Neural cell (in vitro differentiated cells): ENCODE data around the gene SGSM1. TPM values are rescaled to one million over a fixed set of nuclear protein-coding genes. Genes with fewer than 3 reads are reported as not detected.

Experiments used
- H2AFZ ChIP-seq: fragments of 200-600, 300-800 bp; sonication (generic), shearing (Covaris generic); 2 replicates; pipeline ENCODE4 v1.6.0; 2014; ENCODE audit warnings: low read depth, mild to moderate bottlenecking, antibody characterized with exemption, low read length, moderate library complexity
- H3F3A ChIP-seq: fragments of 200-600 bp; shearing (Covaris generic); 2 replicates; pipeline ENCODE4 v1.6.1; 2016; ENCODE audit warnings: mild to moderate bottlenecking, moderate library complexity, mixed read lengths, antibody characterized with exemption, low read length; ENCODE audit not compliant: insufficient read depth, poor library complexity, severe bottlenecking
- H3K27ac ChIP-seq: fragments of 200-600, 300-800 bp; sonication (generic), shearing (Covaris generic); 2 replicates; pipeline ENCODE4 v1.5.1; 2014; ENCODE audit warnings: mild to moderate bottlenecking, low read length, moderate library complexity
- H3K27me3 ChIP-seq: fragments of 300-800, 200-600 bp; sonication (generic), shearing (Covaris generic); 2 replicates; pipeline ENCODE4 v1.6.0; 2014; ENCODE audit warnings: mild to moderate bottlenecking, low read depth, low read length, moderate library complexity; ENCODE audit not compliant: insufficient read depth
- H3K36me3 ChIP-seq: fragments of 300-800, 200-600 bp; sonication (generic), shearing (Covaris generic); 2 replicates; pipeline ENCODE4 v1.5.1; 2014; ENCODE audit warnings: mild to moderate bottlenecking, antibody characterized with exemption, low read length, moderate library complexity; ENCODE audit not compliant: insufficient read depth
- H3K4me2 ChIP-seq: fragments of 300-800, 200-600 bp; sonication (generic), shearing (Covaris generic); 2 replicates; pipeline ENCODE4 v1.6.0; 2014; ENCODE audit warnings: mild to moderate bottlenecking, low read length
- H3K4me3 ChIP-seq: fragments of 300-800, 200-600 bp; sonication (generic), shearing (Covaris generic); 2 replicates; pipeline ENCODE4 v1.5.1; 2014; ENCODE audit warnings: mild to moderate bottlenecking, low read length, moderate library complexity
- H3K79me2 ChIP-seq: fragments of 200-600 bp; shearing (Covaris generic); replicated peaks from 2 replicates; pipeline ENCODE4 v1.6.0; 2014; ENCODE audit warnings: mild to moderate bottlenecking, low read length, moderate library complexity; ENCODE audit not compliant: insufficient read depth
- H3K9ac ChIP-seq: fragments of 300-800, 200-600 bp; sonication (generic), shearing (Covaris generic); 2 replicates; pipeline ENCODE4 v1.6.1; 2016; ENCODE audit warnings: mild to moderate bottlenecking, low read length, mixed read lengths
- H3K9me2 ChIP-seq: fragments of 200-600 bp; shearing (Covaris generic); 2 replicates; pipeline ENCODE4 v1.6.1; 2016; ENCODE audit warnings: mild to moderate bottlenecking, low read length, mixed read lengths; ENCODE audit not compliant: insufficient read depth
- H3K9me3 ChIP-seq: fragments of 200-600, 300-800 bp; sonication (generic), shearing (Covaris generic); 2 replicates; pipeline ENCODE4 v1.6.1; 2016; ENCODE audit warnings: mild to moderate bottlenecking, mixed run types, low read length, moderate library complexity, mixed read lengths
- H4K20me1 ChIP-seq: fragments of 200-600 bp; shearing (Covaris generic); 2 replicates; pipeline ENCODE4 v1.6.1; 2016; ENCODE audit warnings: mild to moderate bottlenecking, mixed run types; ENCODE audit not compliant: insufficient read depth
- CTCF ChIP-seq: fragments of 450-650 bp; IDR thresholded peaks from 2 replicates; pipeline ENCODE4 v1.5.1; 2014; ENCODE audit warnings: antibody characterized with exemption, mild to moderate bottlenecking, moderate library complexity; ENCODE audit not compliant: poor library complexity, severe bottlenecking
- EP300 ChIP-seq: fragments of 450-650 bp; conservative IDR thresholded peaks from 2 replicates; pipeline ENCODE4 v1.6.1; 2014; ENCODE audit warnings: antibody characterized with exemption, mild to moderate bottlenecking, moderate library complexity; ENCODE audit not compliant: poor library complexity, severe bottlenecking
- EZH2 ChIP-seq: fragments of 200-600, 300-800 bp; shearing (Covaris generic), sonication (generic); IDR thresholded peaks from 2 replicates; pipeline ENCODE4 v1.6.1; 2014; ENCODE audit warnings: antibody characterized with exemption, low read length, borderline replicate concordance, mild to moderate bottlenecking; ENCODE audit not compliant: insufficient read depth, poor library complexity, severe bottlenecking
- MXI1 ChIP-seq: fragments of 450-650 bp; conservative IDR thresholded peaks from 2 replicates; pipeline ENCODE4 v1.6.1; 2014; ENCODE audit warnings: antibody characterized with exemption, mild to moderate bottlenecking; ENCODE audit not compliant: poor library complexity, severe bottlenecking
- POLR2AphosphoS5 ChIP-seq: IDR thresholded peaks from 2 replicates; pipeline ENCODE4 v1.6.1; 2012
- RAD21 ChIP-seq: fragments of 450-650 bp; conservative IDR thresholded peaks from 2 replicates; pipeline ENCODE4 v1.6.1; 2014; ENCODE audit warnings: antibody characterized with exemption, mild to moderate bottlenecking, moderate library complexity
- REST ChIP-seq: IDR thresholded peaks from 2 replicates; pipeline ENCODE4 v1.6.1; 2012; ENCODE audit warnings: borderline replicate concordance
- SMC3 ChIP-seq: fragments of 450-650 bp; conservative IDR thresholded peaks from 2 replicates; pipeline ENCODE4 v1.6.1; 2014; ENCODE audit warnings: antibody characterized with exemption, mild to moderate bottlenecking, moderate library complexity; ENCODE audit not compliant: poor library complexity
- TAF1 ChIP-seq: IDR thresholded peaks from 2 replicates; pipeline ENCODE4 v1.6.1; 2012; ENCODE audit warnings: low read depth
- polyA plus RNA-seq: library from polyadenylated mRNA; depleted of rRNA; stranded (reverse); fragments of >200 nt; gene quantifications from 2 replicates; pipeline ENCODE4 v1.2.3, GENCODE V29; 2014

SGSM1 gene
- polyA plus RNA-seq, 1 donor from 2014 or later, result 7.5 TPM

GRCh38 chr22:24819487-24819886, 13.5 kb downstream of the SGSM1 start:
- H3K9ac ChIP-seq, result no peak overlapping the region
- H3K27me3 ChIP-seq, result no peaks in the 10 kb centered on the region
- no peaks in the 10 kb centered on the region for H3K79me2 ChIP-seq
- H3K9me3 ChIP-seq, result no peaks in the 10 kb centered on the region
- no peak overlapping the region for H3K4me3 ChIP-seq
- no peaks in the 10 kb centered on the region for H3F3A ChIP-seq
- H4K20me1 ChIP-seq, result no peaks in the 10 kb centered on the region
- no peak overlapping the region for H3K4me2 ChIP-seq
- no peak overlapping the region for H2AFZ ChIP-seq
- TF ChIP-seq EZH2, result no peak
- no peak for TF ChIP-seq MXI1
- TF ChIP-seq POLR2AphosphoS5, result no peak
- no peak for TF ChIP-seq SMC3
- no peak for TF ChIP-seq TAF1
- no peak for TF ChIP-seq REST
- no peak for TF ChIP-seq CTCF
- no peaks in the 10 kb centered on the region for H3K9me2 ChIP-seq
- no peaks in the 10 kb centered on the region for H3K36me3 ChIP-seq
- no peak overlapping the region for H3K27ac ChIP-seq

GRCh38 chr22:24819911-24820461, 14.0 kb downstream of the SGSM1 start:
- no peak overlapping the region for H3K9ac ChIP-seq
- H4K20me1 ChIP-seq, result no peaks in the 10 kb centered on the region

More at GRCh38 chr22:24819911-24820461, 14.0 kb downstream of the SGSM1 start:
- H3K27ac ChIP-seq, result no peak overlapping the region
- H2AFZ ChIP-seq, result no peak overlapping the region
- H3K4me2 ChIP-seq, result no peak overlapping the region
- H3K9me2 ChIP-seq, result no peaks in the 10 kb centered on the region
- H3K79me2 ChIP-seq, result no peaks in the 10 kb centered on the region
- no peaks in the 10 kb centered on the region for H3K27me3 ChIP-seq
- H3F3A ChIP-seq, result no peaks in the 10 kb centered on the region
- no peaks in the 10 kb centered on the region for H3K36me3 ChIP-seq
- no peaks in the 10 kb centered on the region for H3K9me3 ChIP-seq
- H3K4me3 ChIP-seq, result no peak overlapping the region
- TF ChIP-seq EP300 (no peak), EZH2 (no peak), SMC3 (no peak), REST (no peak), TAF1 (no peak), MXI1 (no peak), CTCF (no peak), RAD21 (no peak), POLR2AphosphoS5 (no peak)
